Body of pancreas (tissue), 4 donors: Measurements from ENCODE around the gene NIPAL4.

Source experiments
- CTCF ChIP-seq, 7 experiments: fragments of 450-650 bp in 4 of 7; fragments of 200-600 bp in 3 of 7; sonication (generic) in 3 of 7; IDR thresholded peaks; one replicate each; pipeline ENCODE4 v1.5.1; 2016 to 2019; ENCODE audit warnings: antibody characterized with exemption in 7 of 7
- POLR2A ChIP-seq, 3 donors: fragments of 450-650 bp; IDR thresholded peaks; one replicate each; pipeline ENCODE4 v1.6.1; 2016; ENCODE audit warnings: antibody characterized with exemption in 3 of 3, mild to moderate bottlenecking in 2 of 3

GRCh38 chr5:157454273-157454672 lies 5.7 kb upstream of the NIPAL4 start:
- TF ChIP-seq CTCF (IDR thresholded peaks at IDR 0.05) (no peak), POLR2A (IDR thresholded peaks at IDR 0.05) (no peak)
